H1 (cell line): Measurements from ENCODE around the gene GALT. TPM values are rescaled to one million over a fixed set of nuclear protein-coding genes. Genes with fewer than 3 reads are reported as not detected.

ENCODE experiments used
- CTCF ChIA-PET: fragments of 300-600 bp; sonication (Branson Sonifier 250); formaldehyde crosslinking; loops from one replicate; lab custom pipeline; 2021; ENCODE audit not compliant: partially characterized antibody; lab: Charles Lee
- POLR2A ChIA-PET: fragments of 300-600 bp; sonication (Branson Sonifier 250); formaldehyde crosslinking; loops from one replicate; lab custom pipeline; 2021; ENCODE audit warnings: inconsistent platforms; ENCODE audit not compliant: partially characterized antibody; lab: Charles Lee
- DNase-seq, 2 experiments: peaks; one replicate each; pipeline versions ENCODE4 v3.0.0 to v3.0.0-alpha.2; 2010 to 2022; ENCODE audit warnings: low spot score in 2 of 2, low read depth in 1 of 2, mixed read lengths in 1 of 2
- FAIRE-seq: peaks from 2 replicates; lab custom pipeline; 2011; peaks lifted over from hg19 to GRCh38; lab: Jason Lieb, UNC
- H2AFZ ChIP-seq: 2 replicates; pipeline ENCODE4 v1.8.1; 2012; ENCODE audit warnings: low read length, inconsistent platforms
- H2AK5ac ChIP-seq: 2 replicates; pipeline ENCODE4 v1.6.1; 2013; ENCODE audit warnings: low read depth, low read length
- H2BK120ac ChIP-seq: replicated peaks from 2 replicates; pipeline ENCODE3; 2013; ENCODE audit warnings: low read depth, low read length, inconsistent platforms
- H2BK12ac ChIP-seq: 2 replicates; pipeline ENCODE4 v1.6.1; 2013; ENCODE audit warnings: low read depth, low read length
- H2BK15ac ChIP-seq: 2 replicates; pipeline ENCODE4 v1.6.1; 2013; ENCODE audit warnings: low read length
- H2BK20ac ChIP-seq: 2 replicates; pipeline ENCODE4 v1.6.1; 2013; ENCODE audit warnings: low read length
- H2BK5ac ChIP-seq: 2 replicates; pipeline ENCODE4 v1.6.1; 2013; ENCODE audit warnings: low read depth, low read length
- H3K14ac ChIP-seq: 2 replicates; pipeline ENCODE4 v1.6.1; 2013; ENCODE audit warnings: inconsistent platforms; ENCODE audit not compliant: insufficient read length
- H3K18ac ChIP-seq: 2 replicates; pipeline ENCODE4 v1.6.1; 2013; ENCODE audit warnings: low read length; ENCODE audit errors: extremely low read depth
- H3K23ac ChIP-seq: 2 replicates; pipeline ENCODE4 v1.6.1; 2013; ENCODE audit warnings: inconsistent platforms; ENCODE audit not compliant: insufficient read length
- H3K23me2 ChIP-seq: 2 replicates; pipeline ENCODE4 v1.6.1; 2013; ENCODE audit warnings: low read depth, low read length
- H3K27ac ChIP-seq: 2 replicates; pipeline ENCODE4 v1.6.1; 2011; ENCODE audit warnings: low read depth, low read length, inconsistent platforms
- H3K27me3 ChIP-seq, 4 experiments: replicated peaks in 1 of 4; 1 replicate in 1 of 4; 2 replicates in 3 of 4; pipeline versions ENCODE4 v1.6.1 to v1.8.1; 2011 to 2013; ENCODE audit warnings: low read length in 3 of 4, mild to moderate bottlenecking in 3 of 4, inconsistent platforms in 2 of 4, mixed read lengths in 2 of 4, moderate library complexity in 1 of 4; ENCODE audit not compliant: control insufficient read depth in 3 of 4, insufficient read depth in 3 of 4; ENCODE audit errors: extremely low read depth in 1 of 4
- H3K36me3 ChIP-seq, 4 experiments: 2 replicates each; pipeline versions ENCODE4 v1.6.1 to v1.8.1; 2011 to 2013; ENCODE audit warnings: mild to moderate bottlenecking in 4 of 4, low read length in 3 of 4, moderate library complexity in 2 of 4, control low read depth in 1 of 4, inconsistent platforms in 1 of 4; ENCODE audit not compliant: insufficient read depth in 4 of 4, control insufficient read depth in 2 of 4
- H3K4ac ChIP-seq: replicated peaks from 2 replicates; pipeline ENCODE3; 2013; ENCODE audit warnings: low read length, low read depth, mixed read lengths, inconsistent platforms; ENCODE audit not compliant: insufficient read length
- H3K4me1 ChIP-seq, 4 experiments: replicated peaks in 1 of 4; 1 replicate in 1 of 4; 2 replicates in 3 of 4; pipeline versions ENCODE4 v1.6.1 to v1.8.1; 2011 to 2013; ENCODE audit warnings: low read length in 3 of 4, inconsistent platforms in 2 of 4, mixed read lengths in 1 of 4; ENCODE audit not compliant: insufficient read depth in 4 of 4, control insufficient read depth in 3 of 4
- H3K4me2 ChIP-seq, 2 experiments: 2 replicates each; pipeline versions ENCODE4 v1.6.1 to v1.8.1; 2011 to 2013; ENCODE audit warnings: low read depth in 2 of 2, low read length in 2 of 2, control low read depth in 1 of 2, inconsistent platforms in 1 of 2, mild to moderate bottlenecking in 1 of 2; ENCODE audit not compliant: insufficient read depth in 1 of 2
- H3K4me3 ChIP-seq, 4 experiments: fragments of 200-600, 300-600 bp in 1 of 4; sonication (generic), shearing (Covaris generic), sonication (Bioruptor Twin) in 1 of 4; 2 replicates each; pipeline versions ENCODE4 v1.5.1 to v1.8.1; 2011 to 2016; ENCODE audit warnings: low read length in 4 of 4, low read depth in 3 of 4, control low read depth in 2 of 4, inconsistent platforms in 2 of 4, mild to moderate bottlenecking in 2 of 4, mixed read lengths in 1 of 4, moderate library complexity in 1 of 4; ENCODE audit not compliant: insufficient read depth in 2 of 4; ENCODE audit errors: extremely low read depth in 1 of 4
- H3K56ac ChIP-seq: replicated peaks from 2 replicates; pipeline ENCODE3; 2013; ENCODE audit warnings: low read depth, mild to moderate bottlenecking, mixed read lengths, low read length, inconsistent platforms; ENCODE audit not compliant: insufficient read length
- H3K79me1 ChIP-seq: 2 replicates; pipeline ENCODE4 v1.6.1; 2013; ENCODE audit warnings: low read depth, low read length, control low read depth
- H3K79me2 ChIP-seq, 2 experiments: 2 replicates each; pipeline versions ENCODE4 v1.6.1 to v1.8.1; 2012 to 2013; ENCODE audit warnings: low read length in 2 of 2, mild to moderate bottlenecking in 2 of 2, inconsistent platforms in 1 of 2; ENCODE audit not compliant: insufficient read depth in 2 of 2, control insufficient read depth in 1 of 2
- H3K9ac ChIP-seq, 4 experiments: replicated peaks in 1 of 4; 1 replicate in 1 of 4; 2 replicates in 3 of 4; pipeline versions ENCODE4 v1.6.1 to v1.8.1; 2011 to 2013; ENCODE audit warnings: low read depth in 3 of 4, low read length in 3 of 4, control low read depth in 2 of 4, mild to moderate bottlenecking in 2 of 4, moderate library complexity in 2 of 4, inconsistent platforms in 1 of 4; ENCODE audit errors: extremely low read depth in 1 of 4
- H3K9me3 ChIP-seq, 2 experiments: 2 replicates each; pipeline versions ENCODE4 v1.6.1 to v1.8.1; 2012 to 2013; ENCODE audit warnings: mild to moderate bottlenecking in 2 of 2, moderate library complexity in 2 of 2, control low read depth in 1 of 2, inconsistent platforms in 1 of 2, low read depth in 1 of 2, low read length in 1 of 2, mixed read lengths in 1 of 2; ENCODE audit not compliant: insufficient read depth in 2 of 2
- H4K20me1 ChIP-seq, 2 experiments: replicated peaks in 1 of 2; 2 replicates each; pipeline versions ENCODE3 to v1.8.1; 2011 to 2013; ENCODE audit warnings: inconsistent platforms in 2 of 2, low read length in 2 of 2, mild to moderate bottlenecking in 1 of 2; ENCODE audit not compliant: insufficient read depth in 2 of 2, control insufficient read depth in 1 of 2
- H4K5ac ChIP-seq: 2 replicates; pipeline ENCODE4 v1.6.1; 2013; ENCODE audit warnings: low read length, low read depth, mixed read lengths, inconsistent platforms; ENCODE audit not compliant: insufficient read length
- H4K8ac ChIP-seq: 2 replicates; pipeline ENCODE4 v1.8.0; 2013; ENCODE audit warnings: mild to moderate bottlenecking, moderate library complexity, low read length, inconsistent platforms; ENCODE audit not compliant: insufficient read depth; ENCODE audit errors: extremely low read depth
- H4K91ac ChIP-seq: replicated peaks from 2 replicates; pipeline ENCODE3; 2013; ENCODE audit warnings: low read length, mixed read lengths, inconsistent platforms; ENCODE audit not compliant: insufficient read length
- BACH1 ChIP-seq: IDR thresholded peaks from 2 replicates; pipeline ENCODE4 v1.6.1; 2012; ENCODE audit warnings: low read length, improper control_type of control experiment
- JUND ChIP-seq: IDR thresholded peaks from 2 replicates; pipeline ENCODE4 v1.6.1; 2011; ENCODE audit warnings: mild to moderate bottlenecking, improper control_type of control experiment, low read length
- KDM4A ChIP-seq: IDR thresholded peaks from one replicate; pipeline ENCODE4 v1.7.1; 2012; ENCODE audit warnings: low read depth, mild to moderate bottlenecking, moderate library complexity, low read length, inconsistent platforms; ENCODE audit not compliant: severe bottlenecking
- RAD21 ChIP-seq, 2 experiments: IDR thresholded peaks in 1 of 2; conservative IDR thresholded peaks in 1 of 2; 2 replicates each; pipeline ENCODE4 v1.6.1; 2011; ENCODE audit warnings: low read depth in 2 of 2, low read length in 2 of 2, improper control_type of control experiment in 1 of 2, inconsistent platforms in 1 of 2, mild to moderate bottlenecking in 1 of 2, moderate library complexity in 1 of 2
- SIX5 ChIP-seq: IDR thresholded peaks from 2 replicates; pipeline ENCODE4 v1.6.1; 2011; ENCODE audit warnings: mild to moderate bottlenecking, low read depth, low read length
- WGBS, 2 experiments: shearing (Covaris generic) in 1 of 2; methylation state at CpG; one replicate each; pipeline versions ENCODE4 v1.1.6 to v1.1.7; 2013 to 2015; ENCODE audit warnings: low lambda C conversion rate in 2 of 2, mixed read lengths in 2 of 2, inconsistent platforms in 1 of 2, low coverage in 1 of 2, missing lambda C conversion rate in 1 of 2; ENCODE audit not compliant: insufficient replicate concordance in 2 of 2, insufficient coverage in 1 of 2, insufficient read length in 1 of 2; ENCODE audit errors: extremely low coverage in 1 of 2, missing lambda C conversion rate in 1 of 2; 5-methylcytosine and 5-hydroxymethylcytosine counted together
- polyA plus RNA-seq, 7 experiments: library from polyadenylated mRNA; depleted of rRNA in 3 of 7; stranded (reverse) in 5 of 7; unstranded in 2 of 7; fragments of >200 nt in 5 of 7; fragments of 200-250 nt in 2 of 7; gene quantifications; 1 replicate in 5 of 7; 2 replicates in 1 of 7; 4 replicates in 1 of 7; pipeline versions ENCODE4 v1.2.1 to v1.2.3, GENCODE V29; 2011 to 2013; ENCODE audit warnings: missing spikeins in 2 of 7, mixed read lengths in 2 of 7
- total RNA-seq: library from RNA; stranded (reverse); fragmentation: NEBNext Ultra II Directional; extraction: Animal tissue kit (Norgen Biotek cat#: 25700); gene quantifications from 2 replicates; pipeline ENCODE4 v1.2.1, GENCODE V29; 2021
- TF ChIP-seq, protein P1 (sequence below), 3 experiments: IDR thresholded peaks; 1 replicate in 2 of 3; 2 replicates in 1 of 3; pipeline versions ENCODE4 v1.5.1 to v1.6.1; 2011; ENCODE audit warnings: low read length in 3 of 3, mild to moderate bottlenecking in 3 of 3, inconsistent platforms in 2 of 3, low read depth in 1 of 3, moderate library complexity in 1 of 3; ENCODE audit not compliant: insufficient read depth in 1 of 3; ENCODE audit errors: control extremely low read depth in 1 of 3

The GALT gene
- total and polyA plus RNA-seq, 2 of the 8 experiments (the other 6 are each of a cell fraction or from before 2014, with no cell fraction given) = 21.9 to 50.6 TPM

DNA sequence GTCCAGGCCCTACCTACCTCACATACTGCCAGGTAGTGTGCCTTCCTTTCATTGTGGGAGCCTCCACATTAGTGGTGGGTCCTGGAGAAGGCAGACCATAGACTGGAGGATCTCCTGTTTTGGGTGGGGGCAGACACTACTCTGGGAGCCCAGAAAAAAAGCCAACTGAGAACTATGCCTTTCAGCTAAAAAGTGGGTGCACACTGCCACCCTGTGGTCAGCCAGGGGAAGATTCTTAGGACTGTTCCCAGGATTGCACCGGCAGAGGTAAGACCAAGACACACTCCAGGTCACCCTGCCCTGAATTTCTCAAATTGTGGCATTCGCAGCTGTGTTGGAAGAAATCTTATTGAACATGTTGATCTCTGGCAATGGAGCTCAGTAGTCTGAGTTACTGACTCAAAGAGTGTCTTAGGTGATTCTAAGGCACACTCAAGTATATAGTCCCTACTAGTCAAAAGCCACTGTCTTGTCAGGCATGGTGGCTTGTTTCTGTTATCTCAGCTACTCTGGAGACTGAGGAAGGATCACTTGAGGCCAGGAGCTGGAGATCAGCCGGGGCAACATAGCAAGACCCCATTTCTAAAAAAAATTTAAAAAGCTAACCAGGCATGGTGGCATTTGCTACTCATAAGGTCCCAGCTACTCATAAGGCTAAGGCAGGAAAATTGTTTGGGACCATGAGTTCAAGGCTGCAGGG is 12.5 kb upstream of the GALT start:
- H3K18ac ChIP-seq = no peak overlapping the region
- no peak overlapping the region for H2BK20ac ChIP-seq
- H4K8ac ChIP-seq = no peak overlapping the region
- no peak for TF ChIP-seq KDM4A
- peak; percentile 85 to 90 for TF ChIP-seq RAD21 (IDR thresholded peaks at IDR 0.05 in 1 of 2, conservative IDR thresholded peaks at IDR 0.05 in 1 of 2; ENCODE audit: low read depth in 2 of 2, low read length in 2 of 2)
- TF ChIP-seq BACH1 = no peak
- no peak for TF ChIP-seq SIX5
- TF ChIP-seq JUND = no peak
- TF ChIP-seq, protein P1, sequence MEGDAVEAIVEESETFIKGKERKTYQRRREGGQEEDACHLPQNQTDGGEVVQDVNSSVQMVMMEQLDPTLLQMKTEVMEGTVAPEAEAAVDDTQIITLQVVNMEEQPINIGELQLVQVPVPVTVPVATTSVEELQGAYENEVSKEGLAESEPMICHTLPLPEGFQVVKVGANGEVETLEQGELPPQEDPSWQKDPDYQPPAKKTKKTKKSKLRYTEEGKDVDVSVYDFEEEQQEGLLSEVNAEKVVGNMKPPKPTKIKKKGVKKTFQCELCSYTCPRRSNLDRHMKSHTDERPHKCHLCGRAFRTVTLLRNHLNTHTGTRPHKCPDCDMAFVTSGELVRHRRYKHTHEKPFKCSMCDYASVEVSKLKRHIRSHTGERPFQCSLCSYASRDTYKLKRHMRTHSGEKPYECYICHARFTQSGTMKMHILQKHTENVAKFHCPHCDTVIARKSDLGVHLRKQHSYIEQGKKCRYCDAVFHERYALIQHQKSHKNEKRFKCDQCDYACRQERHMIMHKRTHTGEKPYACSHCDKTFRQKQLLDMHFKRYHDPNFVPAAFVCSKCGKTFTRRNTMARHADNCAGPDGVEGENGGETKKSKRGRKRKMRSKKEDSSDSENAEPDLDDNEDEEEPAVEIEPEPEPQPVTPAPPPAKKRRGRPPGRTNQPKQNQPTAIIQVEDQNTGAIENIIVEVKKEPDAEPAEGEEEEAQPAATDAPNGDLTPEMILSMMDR (IDR thresholded peaks at IDR 0.05; ENCODE audit: control extremely low read depth in 1 of 3, insufficient read depth in 1 of 3, low read depth in 1 of 3, low read length in 3 of 3) = peak; percentile 80 to 96 (median 88)
- TF ChIP-seq, all 59 proteins: peak for 2
- Histone ChIP-seq H2AFZ (no peak overlapping the region), H3K14ac (no peak overlapping the region), H3K9ac (no peak overlapping the region), H4K91ac (no peak overlapping the region), H2BK12ac (peak overlapping the region; percentile 61), H3K9me3 (no peaks in the 10 kb centered on the region), H3K4me3 (no peak overlapping the region), H3K23ac (no peak overlapping the region), H2BK15ac (no peak overlapping the region), H2BK5ac (no peak overlapping the region), H4K5ac (no peak overlapping the region), H2AK5ac (no peak overlapping the region), H3K27ac (no peak overlapping the region), H3K36me3 (peaks cover 0 to 6% (median 2%) of the 10 kb centered on the region in 4 experiments; a peak in 3 of 8 replicates), H3K56ac (no peak overlapping the region), H3K4me2 (0 out of 4 replicates have a peak overlapping the region, but pooled peaks of 1 of the 2 experiments have one; percentile 11), H2BK120ac (no peak overlapping the region), H3K4me1 (peaks cover 6 to 15% (median 10%) of the 10 kb centered on the region in 4 experiments), H3K23me2 (peaks cover 12% of the 10 kb centered on the region), H3K27me3 (peaks cover 13 to 30% (median 26%) of the 10 kb centered on the region in 4 experiments), H3K4ac (no peak overlapping the region), H3K79me2 (peaks cover 0 to 11% of the 10 kb centered on the region in 2 experiments; a peak in 2 of 4 replicates), H3K79me1 (peaks cover 10% of the 10 kb centered on the region), H4K20me1 (peaks cover 0 to 14% of the 10 kb centered on the region in 2 experiments)
- CTCF ChIA-PET = interaction anchor here (0.6 to 18.5 kb wide), 38 partner anchors 9 to 377 kb away, joined by 3 to 401 read pairs (median 4); partner anchors contain the start of genes CCL27, DCTN3, GALT and IL11RA
- FAIRE-seq (peak; percentile 90), DNase-seq (peak in 1 of 2 experiments; percentile 84)
- POLR2A ChIA-PET = interaction anchor here (0.6 to 11.3 kb wide), 8 partner anchors 9 to 296 kb away, joined by 3 to 127 read pairs (median 4); partner anchors contain the start of genes GALT, IL11RA and RPP25L
- WGBS, 2 experiments = 40% methylated on average over 3 of the region's 3 CpGs; no CpG with 5 or more reads in 1 of the 2 experiments
